Esophagus muscularis mucosa (tissue), 4 donors: ENCODE results near the gene RIN2.

Experiments used
- CTCF ChIP-seq, 3 experiments: fragments of 200-600 bp in 2 of 3; fragments of 450-650 bp in 1 of 3; sonication (generic) in 2 of 3; IDR thresholded peaks; one replicate each; pipeline ENCODE4 v1.5.1; 2017 to 2019; ENCODE audit warnings: antibody characterized with exemption in 3 of 3, mild to moderate bottlenecking in 2 of 3, moderate library complexity in 1 of 3
- EP300 ChIP-seq: sonication (generic); formaldehyde crosslinking; IDR thresholded peaks from one replicate; pipeline ENCODE4 v1.6.1; 2017; ENCODE audit warnings: antibody characterized with exemption
- POLR2AphosphoS5 ChIP-seq, 2 donors: sonication (generic); formaldehyde crosslinking; IDR thresholded peaks; one replicate each; pipeline ENCODE4 v1.6.1; 2017; ENCODE audit warnings: antibody characterized with exemption in 2 of 2

- no peak for TF ChIP-seq EP300
- TF ChIP-seq CTCF (IDR thresholded peaks at IDR 0.05): no peak
- TF ChIP-seq POLR2AphosphoS5 (IDR thresholded peaks at IDR 0.05): no peak
These were observed 37.1 kb upstream of the RIN2 start for GRCh38 chr20:19720991-19721390.
